GM06990 (cell line): Measurements from ENCODE around the gene VIPR1.

Experiments used
- DNase-seq: peaks from one replicate; pipeline ENCODE4 v3.0.0-alpha.2; 2011; ENCODE audit not compliant: insufficient read length; ENCODE audit errors: extremely low read depth
- H3K27me3 ChIP-seq: replicated peaks from 2 replicates; pipeline ENCODE4 v1.6.0; 2011; ENCODE audit warnings: low read length; ENCODE audit not compliant: control insufficient read depth, insufficient read depth
- H3K36me3 ChIP-seq: 2 replicates; pipeline ENCODE4 v1.5.1; 2011; ENCODE audit warnings: low read length; ENCODE audit not compliant: control insufficient read depth, insufficient read depth
- H3K4me3 ChIP-seq: replicated peaks from 2 replicates; pipeline ENCODE4 v1.5.1; 2011; ENCODE audit warnings: low read depth, mild to moderate bottlenecking, control low read depth, low read length
- CTCF ChIP-seq: IDR thresholded peaks from 2 replicates; pipeline ENCODE4 v1.5.1; 2011; ENCODE audit warnings: low read length, control low read depth, mild to moderate bottlenecking, inconsistent platforms; ENCODE audit not compliant: insufficient read depth, poor library complexity, severe bottlenecking

Gene VIPR1

GRCh38 chr3:42497009-42497731 lies 5.3 kb upstream of the VIPR1 start:
- no peaks in the 10 kb centered on the region; the same call in none of the 2 replicates for H3K27me3 ChIP-seq
- TF ChIP-seq CTCF, result no peak
- no peak overlapping the region for H3K4me3 ChIP-seq
- no peaks in the 10 kb centered on the region for H3K36me3 ChIP-seq
- no peak for DNase-seq

- Histone ChIP-seq H3K27me3 (no peaks in the 10 kb centered on the region; the same call in none of the 2 replicates), H3K36me3 (no peaks in the 10 kb centered on the region), H3K4me3 (no peak overlapping the region)
- no peak for TF ChIP-seq CTCF
- no peak for DNase-seq
Measured at GRCh38 chr3:42498034-42498433, 4.4 kb upstream of the VIPR1 start.

- no peak overlapping the region for H3K4me3 ChIP-seq
- no peaks in the 10 kb centered on the region; the same call in none of the 2 replicates for H3K27me3 ChIP-seq
- no peak for DNase-seq
- TF ChIP-seq CTCF, result no peak
- H3K36me3 ChIP-seq, result no peaks in the 10 kb centered on the region
Measured at GRCh38 chr3:42498791-42499477, 3.5 kb upstream of the VIPR1 start.

- no peak for DNase-seq
- no peaks in the 10 kb centered on the region for H3K36me3 ChIP-seq
- TF ChIP-seq CTCF, result no peak
- H3K4me3 ChIP-seq, result no peak overlapping the region
- no peaks in the 10 kb centered on the region; the same call in none of the 2 replicates for H3K27me3 ChIP-seq
Measured at GRCh38 chr3:42499478-42499871, 3.0 kb upstream of the VIPR1 start.

- DNase-seq, result no peak
- H3K4me3 ChIP-seq, result no peak overlapping the region
- H3K27me3 ChIP-seq, result no peaks in the 10 kb centered on the region; the same call in none of the 2 replicates
- TF ChIP-seq CTCF, result no peak
- no peaks in the 10 kb centered on the region for H3K36me3 ChIP-seq
Measured at GRCh38 chr3:42500091-42500490, 2.4 kb upstream of the VIPR1 start.

GRCh38 chr3:42500909-42501308 lies 1.5 kb upstream of the VIPR1 start:
- no peak for TF ChIP-seq CTCF
- H3K36me3 ChIP-seq, result no peaks in the 10 kb centered on the region
- DNase-seq, result no peak
- no peaks in the 10 kb centered on the region; the same call in none of the 2 replicates for H3K27me3 ChIP-seq
- no peak overlapping the region for H3K4me3 ChIP-seq
